HCT116 (cell line): Measurements from ENCODE around the gene COL5A1. TPM values are rescaled to one million over a fixed set of nuclear protein-coding genes. Genes with fewer than 3 reads are reported as not detected.

Experiments used
- ATAC-seq: fragments of 200-7000 bp; cut with Tn5 transposase; 2 replicates; pipeline ENCODE4 v1.9.1; 2020; ENCODE audit warnings: mild to moderate bottlenecking, moderate library complexity
- BruUV-seq: library from RNA; stranded (reverse); fragments of 400-500 nt; replicated peaks from 2 replicates; lab custom pipeline; 2021; lab: Mats Ljungman, UMichigan
- CTCF ChIA-PET: fragments of 300-600 bp; sonication (Branson Sonifier 250); formaldehyde crosslinking; loops from one replicate; lab custom pipeline; 2021; ENCODE audit warnings: antibody characterized with exemption; lab: Charles Lee
- POLR2A ChIA-PET: fragments of 300-600, 350-600 bp; sonication (Branson Sonifier 250); formaldehyde crosslinking; loops from one replicate; lab custom pipeline; 2021; ENCODE audit warnings: antibody characterized with exemption; lab: Charles Lee
- RAD21 ChIA-PET, 2 experiments: fragments of 300-600 bp; sonication (Branson Sonifier 250); formaldehyde crosslinking; loops; one replicate each; lab custom pipeline; 2023; ENCODE audit warnings: low total read pairs in 2 of 2; ENCODE audit not compliant: uncharacterized antibody in 2 of 2, unreplicated experiment in 2 of 2, low non-redundant PET in 1 of 2; lab: Charles Lee
- DNase-seq: peaks from one replicate; pipeline ENCODE4 v3.0.0-alpha.2; 2010; ENCODE audit warnings: low read depth, low spot score
- H2AFZ ChIP-seq: fragments of 200-600 bp; shearing (Covaris generic), sonication (generic); 2 replicates; pipeline ENCODE4 v1.6.1; 2017; ENCODE audit warnings: low read depth, mixed run types, mixed read lengths, antibody characterized with exemption, low read length; ENCODE audit not compliant: poor library complexity, severe bottlenecking
- H3K27ac ChIP-seq: 2 replicates; pipeline ENCODE4 v1.5.1; 2012; ENCODE audit warnings: low read depth, low read length
- H3K27me3 ChIP-seq: fragments of 200-600 bp; sonication (generic); 2 replicates; pipeline ENCODE4 v1.6.1; 2016; ENCODE audit warnings: mixed run types, low read length, mixed read lengths; ENCODE audit not compliant: insufficient read depth
- H3K36me3 ChIP-seq, 2 experiments: fragments of 200-500 bp in 1 of 2; fragments of 200-600 bp in 1 of 2; sonication (Bioruptor generic) in 1 of 2; sonication (generic) in 1 of 2; 2 replicates each; pipeline versions ENCODE4 v1.5.1 to v1.6.1; 2014 to 2016; ENCODE audit warnings: low read length in 2 of 2, inconsistent platforms in 1 of 2, mixed read lengths in 1 of 2, mixed run types in 1 of 2; ENCODE audit not compliant: insufficient read depth in 2 of 2, control insufficient read depth in 1 of 2
- H3K4me1 ChIP-seq, 2 experiments: fragments of 200-600 bp in 1 of 2; sonication (generic) in 1 of 2; 2 replicates each; pipeline versions ENCODE4 v1.5.1 to v1.6.1; 2012 to 2017; ENCODE audit warnings: low read length in 2 of 2, inconsistent platforms in 1 of 2, mild to moderate bottlenecking in 1 of 2, mixed read lengths in 1 of 2, mixed run types in 1 of 2, moderate library complexity in 1 of 2; ENCODE audit not compliant: insufficient read depth in 2 of 2, control insufficient read depth in 1 of 2
- H3K4me2 ChIP-seq: fragments of 200-600 bp; sonication (generic); 2 replicates; pipeline ENCODE4 v1.6.1; 2017; ENCODE audit warnings: mixed run types, low read length, mixed read lengths
- H3K4me3 ChIP-seq, 2 experiments: fragments of 200-600 bp in 1 of 2; sonication (generic) in 1 of 2; replicated peaks in 1 of 2; 2 replicates each; pipeline ENCODE4 v1.5.1; 2011 to 2016; ENCODE audit warnings: low read length in 2 of 2, control low read depth in 1 of 2, low read depth in 1 of 2, mild to moderate bottlenecking in 1 of 2, mixed read lengths in 1 of 2, mixed run types in 1 of 2
- H3K79me2 ChIP-seq: fragments of 200-600 bp; sonication (generic); 2 replicates; pipeline ENCODE4 v1.6.1; 2017; ENCODE audit warnings: mild to moderate bottlenecking, mixed run types, low read length, moderate library complexity, mixed read lengths; ENCODE audit not compliant: insufficient read depth
- H3K9ac ChIP-seq: fragments of 200-600 bp; sonication (generic); 2 replicates; pipeline ENCODE4 v1.6.1; 2016; ENCODE audit warnings: low read length, mixed read lengths
- H3K9me2 ChIP-seq: fragments of 200-600 bp; sonication (generic), shearing (Covaris generic); 2 replicates; pipeline ENCODE4 v1.6.1; 2017; ENCODE audit warnings: mixed run types, mild to moderate bottlenecking, moderate library complexity; ENCODE audit not compliant: insufficient read depth
- H3K9me3 ChIP-seq, 2 experiments: fragments of 200-500 bp in 1 of 2; fragments of 200-600 bp in 1 of 2; sonication (Bioruptor generic) in 1 of 2; sonication (generic) in 1 of 2; 2 replicates each; pipeline ENCODE4 v1.6.1; 2014 to 2017; ENCODE audit warnings: low read length in 2 of 2, mixed read lengths in 2 of 2, inconsistent platforms in 1 of 2, low read depth in 1 of 2, mild to moderate bottlenecking in 1 of 2, mixed run types in 1 of 2, moderate library complexity in 1 of 2; ENCODE audit not compliant: control insufficient read depth in 1 of 2, insufficient read depth in 1 of 2
- H4K20me1 ChIP-seq: fragments of 200-600 bp; sonication (generic), shearing (Covaris generic); 2 replicates; pipeline ENCODE4 v1.6.1; 2017; ENCODE audit warnings: mixed run types, mild to moderate bottlenecking, moderate library complexity; ENCODE audit not compliant: insufficient read depth
- CEBPB ChIP-seq: IDR thresholded peaks from 2 replicates; pipeline ENCODE4 v1.6.1; 2012; ENCODE audit warnings: low read depth
- EGR1 ChIP-seq: IDR thresholded peaks from 2 replicates; pipeline ENCODE4 v1.6.1; 2012; ENCODE audit warnings: low read depth
- JUND ChIP-seq: IDR thresholded peaks from 2 replicates; pipeline ENCODE4 v1.6.1; 2012
- SRF ChIP-seq: IDR thresholded peaks from 2 replicates; pipeline ENCODE4 v1.6.1; 2012; ENCODE audit warnings: low read depth
- TCF7L2 ChIP-seq: IDR thresholded peaks from 2 replicates; pipeline ENCODE4 v1.7.0; 2011; ENCODE audit warnings: borderline replicate concordance, inconsistent platforms; ENCODE audit not compliant: insufficient read depth, insufficient read length; ENCODE audit errors: extremely low read depth
- ZNF274 ChIP-seq: fragments of 200-500 bp; sonication (Bioruptor generic); IDR thresholded peaks from 2 replicates; pipeline ENCODE4 v1.6.1; 2014; ENCODE audit warnings: mild to moderate bottlenecking, low read depth, low read length, inconsistent platforms
- intact Hi-C: fragments of 100-400 bp; cut with micrococcal nuclease; formaldehyde crosslinking; loops from 2 replicates; pipeline ENCODE4 v1.10.0; 2022
- total RNA-seq: library from RNA; stranded (reverse); gene quantifications from one replicate; pipeline ENCODE4 v1.2.1, GENCODE V29; 2021; ENCODE audit not compliant: unreplicated experiment

Gene COL5A1
- total RNA-seq, 1 experiment from 2014 or later = 0.30 TPM

DNA sequence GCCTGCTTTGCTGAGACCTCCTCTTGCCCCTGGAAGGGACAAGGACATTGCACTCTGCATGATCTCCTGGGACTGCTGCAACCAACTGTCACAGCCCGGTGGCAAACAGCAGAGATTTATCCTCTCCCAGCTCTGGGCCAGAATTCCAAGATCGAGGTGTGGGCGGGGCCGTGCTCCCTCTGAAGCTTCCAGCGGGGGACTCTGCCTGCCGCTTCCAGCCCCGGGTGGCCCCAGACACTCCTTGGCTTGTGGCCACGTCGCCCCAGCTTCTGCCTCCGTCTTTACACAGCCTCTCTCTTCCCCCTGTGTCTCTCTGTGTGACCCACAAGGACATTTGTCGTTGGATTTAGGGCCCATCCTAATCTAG is 67.1 kb downstream of the COL5A1 start:
- no peak overlapping the region for H2AFZ ChIP-seq
- ATAC-seq = no peak
- H3K4me2 ChIP-seq = no peak overlapping the region
- ChIA-PET RAD21 (no interaction called here), POLR2A (no interaction called here)
- no TSS peak for BruUV-seq
- H3K27ac ChIP-seq = no peak overlapping the region
- H3K4me1 ChIP-seq = no peaks in the 10 kb centered on the region
- no peaks in the 10 kb centered on the region for H3K9me2 ChIP-seq
- no peak for TF ChIP-seq TCF7L2
- TF ChIP-seq SRF = no peak
- TF ChIP-seq, all 23 proteins: peak for 0
- H3K27me3 ChIP-seq = no peaks in the 10 kb centered on the region
- CTCF ChIA-PET = no interaction called here
- intact Hi-C loops = no loop called here
- H3K9me3 ChIP-seq = no peaks in the 10 kb centered on the region
- H3K4me3 ChIP-seq = no peak overlapping the region
- H3K9ac ChIP-seq = no peak overlapping the region
- H3K36me3 ChIP-seq = no peaks in the 10 kb centered on the region
- no peak for DNase-seq
- no peaks in the 10 kb centered on the region for H3K79me2 ChIP-seq
- no peaks in the 10 kb centered on the region for H4K20me1 ChIP-seq

- intact Hi-C loops = no loop called here
- H3K36me3 ChIP-seq = no peaks in the 10 kb centered on the region
These were observed 68.1 kb downstream of the COL5A1 start for GRCh38 chr9:134709512-134710270.

More at GRCh38 chr9:134709512-134710270, 68.1 kb downstream of the COL5A1 start:
- ATAC-seq (no peak), DNase-seq (no peak)
- BruUV-seq = no TSS peak
- H3K4me3 ChIP-seq = no peak overlapping the region
- no peak overlapping the region for H3K4me2 ChIP-seq
- no peaks in the 10 kb centered on the region for H3K79me2 ChIP-seq
- H3K9me2 ChIP-seq = no peaks in the 10 kb centered on the region
- no peaks in the 10 kb centered on the region for H3K9me3 ChIP-seq
- TF ChIP-seq EGR1 (no peak), JUND (no peak), ZNF274 (no peak), CEBPB (no peak)
- H3K9ac ChIP-seq = no peak overlapping the region
- POLR2A ChIA-PET = no interaction called here
- H4K20me1 ChIP-seq = no peaks in the 10 kb centered on the region
- no peaks in the 10 kb centered on the region for H3K4me1 ChIP-seq
- H3K27ac ChIP-seq = no peak overlapping the region
- H2AFZ ChIP-seq = no peak overlapping the region
- no peaks in the 10 kb centered on the region for H3K27me3 ChIP-seq
- RAD21 ChIA-PET = no interaction called here
- CTCF ChIA-PET = no interaction called here
